Midbrain (tissue), 1 donor: Measurements from ENCODE around the gene CCDC201.
"Not testable (repeated sequence)": the region's sequence is repeated elsewhere in the genome, so short reads cannot be mapped to it uniquely, and the experiment has no call there.

Source experiments
- DNase-seq: peaks from one replicate; lab custom pipeline; 2025; lab: John Stamatoyannopoulos, UW

Gene CCDC201

DNA sequence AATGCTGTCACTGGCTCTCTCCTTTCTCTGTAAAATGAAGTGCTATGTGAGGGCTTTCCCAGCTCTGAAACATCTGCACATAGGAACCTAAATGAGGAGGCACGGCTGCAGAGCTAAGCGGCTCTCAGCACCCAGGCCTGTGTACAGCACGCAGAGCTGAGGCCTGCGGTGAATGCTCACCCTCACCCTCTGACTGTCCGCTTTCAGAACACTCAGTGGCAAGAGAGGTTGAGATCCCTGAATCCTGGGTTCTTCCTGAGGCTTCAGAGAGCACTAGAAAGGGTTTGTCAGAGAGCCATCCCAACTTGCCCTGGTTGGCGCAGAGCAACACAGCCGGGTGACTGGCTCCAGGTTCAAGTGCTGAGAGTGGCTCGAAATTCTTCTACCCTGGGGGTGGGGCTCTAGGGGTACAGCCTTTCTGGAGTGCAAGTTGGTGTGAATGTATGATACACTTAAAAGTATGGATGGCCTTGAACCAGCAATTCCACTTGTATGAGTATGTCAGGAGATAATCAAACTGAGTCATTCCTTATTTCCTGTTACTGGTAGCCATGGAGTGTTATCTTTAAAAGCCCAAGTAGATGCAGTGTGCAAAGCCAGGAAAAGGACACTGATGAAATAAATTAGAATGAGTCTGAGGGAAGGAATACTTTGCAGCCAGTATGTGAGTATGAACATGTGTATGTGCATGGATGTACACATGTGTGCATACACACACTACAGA is 1.7 kb upstream of the CCDC201 start:
- DNase-seq: no peak

DNA sequence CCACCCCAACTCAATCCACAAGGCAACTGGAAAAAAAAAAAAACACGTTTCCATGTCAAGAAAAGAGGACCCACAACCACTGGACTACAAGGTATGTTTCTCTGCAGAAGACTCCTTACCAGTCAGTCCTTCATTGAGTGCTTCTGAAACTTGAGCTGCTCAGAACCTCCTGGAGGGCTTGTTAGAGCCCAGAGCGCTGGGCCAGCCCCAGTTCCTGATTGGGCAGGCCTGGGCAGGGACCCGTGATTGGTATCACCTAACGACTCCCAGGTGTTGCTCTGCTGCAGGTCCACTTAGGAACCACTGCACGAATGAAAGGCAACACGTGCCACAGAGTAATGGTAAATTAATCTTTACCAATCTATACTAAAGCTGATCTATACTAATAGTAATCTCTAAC is 473 bp upstream of the CCDC201 start:
- no peak for DNase-seq

DNA sequence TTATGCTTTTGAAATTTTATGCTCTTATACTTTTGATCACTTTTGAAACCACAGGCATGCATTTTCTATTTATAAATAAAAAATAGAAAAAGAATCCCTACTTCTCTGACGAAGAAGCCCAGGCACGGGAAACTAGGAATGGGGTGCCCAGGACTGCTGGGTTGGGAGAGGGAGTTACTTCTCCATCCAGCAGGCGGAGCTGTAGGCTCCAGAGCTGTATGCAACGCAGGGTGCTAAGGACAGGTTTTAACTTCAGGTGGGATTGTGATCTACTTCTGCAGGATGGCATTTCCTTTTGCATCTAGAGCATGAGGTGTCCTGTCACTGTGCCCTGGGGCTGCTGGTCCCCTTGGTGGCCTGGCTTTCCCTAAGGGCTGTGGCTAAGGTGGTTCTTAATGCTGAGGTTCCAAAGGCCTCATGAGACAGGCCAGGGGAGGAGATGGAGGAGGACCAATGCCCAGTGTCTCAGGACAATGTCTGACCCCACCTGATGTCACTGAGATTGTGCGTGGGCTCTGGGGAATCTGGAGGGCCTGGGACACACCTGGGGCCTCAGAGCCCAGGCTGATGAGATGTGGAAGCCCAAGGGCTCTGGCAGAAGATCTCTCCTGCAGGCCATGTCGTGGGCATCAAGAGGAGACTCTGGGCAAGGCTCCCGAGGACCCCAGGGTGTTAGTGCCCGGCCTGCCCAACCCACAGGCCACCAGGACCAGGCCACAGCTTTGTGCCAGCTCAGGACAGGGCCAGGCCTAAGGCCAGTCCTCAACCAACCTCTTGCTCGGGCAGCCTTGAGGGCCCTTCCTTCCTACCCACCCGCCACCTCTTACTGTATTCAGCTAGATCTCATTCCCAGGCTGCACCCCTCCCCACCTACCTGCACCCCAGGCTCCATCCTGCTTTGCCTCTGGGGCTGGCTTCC is 507 bp downstream of the CCDC201 start:
- DNase-seq: no peak

DNA sequence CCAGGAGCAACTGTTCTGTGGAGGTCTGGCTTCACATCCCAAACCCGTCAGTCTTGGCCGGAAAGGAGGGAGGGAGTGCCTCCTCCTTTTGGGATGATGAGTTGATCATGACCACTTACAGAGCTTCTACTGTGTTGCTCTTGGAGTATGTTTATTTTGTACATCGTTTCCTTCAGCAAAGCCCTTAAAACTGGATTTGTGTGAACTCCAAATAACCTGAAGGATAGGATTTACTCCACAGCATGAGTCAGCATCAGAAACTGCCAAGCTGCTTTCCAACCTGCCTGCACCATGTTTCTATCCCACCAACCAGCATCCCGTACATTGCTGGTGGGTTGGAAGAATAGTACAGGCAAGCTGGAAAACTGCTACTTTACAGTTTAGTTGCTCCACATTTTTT is 3.5 kb downstream of the CCDC201 start:
- DNase-seq: no peak

DNA sequence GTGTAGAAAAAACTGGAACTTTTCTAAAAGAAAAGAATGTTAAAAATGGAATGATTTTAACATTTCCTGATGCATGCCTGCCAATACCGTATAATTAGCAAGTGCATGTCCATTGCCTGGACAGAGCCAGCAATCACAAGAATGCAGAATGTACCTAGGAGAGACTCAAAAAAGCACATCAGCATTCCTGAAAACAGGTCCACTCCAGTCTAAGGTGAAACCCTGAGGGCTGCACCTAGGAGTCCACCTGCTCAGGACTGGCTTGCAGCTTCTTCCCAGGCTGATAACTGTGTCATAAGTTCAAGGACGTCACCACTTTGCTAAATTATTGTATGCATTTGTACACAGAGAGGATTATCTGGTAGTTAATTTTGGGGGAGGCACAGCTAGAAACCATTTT is 5.4 kb downstream of the CCDC201 start:
- no peak for DNase-seq

DNA sequence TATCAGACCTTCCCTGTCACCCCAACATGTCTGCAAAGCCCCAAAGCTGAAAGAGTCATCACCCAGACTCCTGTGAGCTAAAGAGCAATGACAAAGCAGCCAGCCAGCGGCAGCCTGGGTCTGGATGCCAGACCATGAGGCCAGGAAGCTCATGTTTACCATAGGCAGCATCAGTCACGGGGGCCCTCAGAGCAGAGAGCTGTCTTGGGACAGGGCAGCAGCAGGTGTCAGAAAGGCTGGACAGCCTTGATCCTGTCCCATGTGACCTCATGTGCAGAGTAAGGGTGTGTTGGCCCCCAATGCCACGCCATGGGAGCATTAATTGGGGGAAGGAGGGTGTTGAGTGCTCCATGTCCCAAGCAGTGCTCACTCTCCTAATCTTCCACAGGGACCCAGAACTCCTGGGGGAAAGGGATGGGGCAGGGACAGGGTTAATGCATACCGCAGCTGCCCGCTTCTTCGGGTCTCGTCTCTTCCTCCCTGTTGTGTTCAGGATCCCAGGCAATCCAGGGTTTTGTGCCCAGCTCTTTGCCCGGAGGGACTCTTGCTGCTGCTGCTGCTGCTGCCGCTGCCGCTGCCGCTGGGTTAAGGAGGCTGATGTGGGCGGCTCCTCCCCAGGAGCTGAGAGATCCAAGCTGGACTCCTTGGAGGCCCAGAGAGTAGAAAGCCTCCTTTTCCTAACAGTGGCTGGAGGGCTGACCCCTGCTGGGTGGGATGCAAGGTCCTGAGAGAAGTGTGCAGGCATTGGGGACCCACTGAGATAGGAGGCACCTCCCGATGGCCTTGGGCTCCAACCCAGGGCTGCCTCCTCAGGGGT is 7.1 kb downstream of the CCDC201 start:
- DNase-seq: no peak

DNA sequence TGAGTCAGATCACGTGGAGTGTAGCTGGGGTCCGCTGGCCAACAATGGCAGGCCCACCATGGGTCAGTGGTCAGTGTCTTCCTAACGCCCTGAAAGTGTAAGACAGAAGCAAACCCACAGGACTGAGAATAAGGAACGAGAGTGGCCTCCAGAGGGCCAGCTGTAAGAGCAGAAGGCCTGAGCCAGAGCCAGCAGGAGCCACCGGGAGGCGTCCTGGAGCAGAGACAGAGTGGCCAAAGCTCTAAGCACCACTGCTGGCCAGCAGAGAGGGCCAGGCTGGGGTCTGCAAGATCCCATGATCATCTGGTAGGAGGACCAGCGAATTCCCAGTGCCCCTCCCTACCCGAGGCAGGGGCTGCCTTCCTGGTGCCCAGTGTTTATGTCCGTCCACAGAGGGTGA is 9.2 kb downstream of the CCDC201 start:
- no peak for DNase-seq

DNA sequence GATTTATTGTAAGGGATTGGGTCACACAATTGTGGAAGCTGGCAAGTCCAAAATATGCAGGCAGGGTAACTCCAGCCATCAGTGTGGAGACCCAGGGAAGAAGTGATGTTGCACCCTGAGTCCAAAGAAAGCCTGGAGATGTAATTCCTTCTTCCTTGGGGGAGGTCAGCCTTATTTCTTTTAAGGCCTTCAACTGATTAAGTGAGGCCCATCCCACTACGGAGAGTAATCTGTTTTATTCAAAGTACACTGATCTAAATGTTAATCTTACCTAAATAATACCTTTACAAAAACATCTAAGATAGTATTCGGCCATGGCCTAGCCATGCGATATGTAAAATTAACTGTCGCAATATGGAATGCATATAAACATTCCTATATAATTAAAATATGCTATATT is 16.0 kb downstream of the CCDC201 start:
- DNase-seq: not testable (repeated sequence)

DNA sequence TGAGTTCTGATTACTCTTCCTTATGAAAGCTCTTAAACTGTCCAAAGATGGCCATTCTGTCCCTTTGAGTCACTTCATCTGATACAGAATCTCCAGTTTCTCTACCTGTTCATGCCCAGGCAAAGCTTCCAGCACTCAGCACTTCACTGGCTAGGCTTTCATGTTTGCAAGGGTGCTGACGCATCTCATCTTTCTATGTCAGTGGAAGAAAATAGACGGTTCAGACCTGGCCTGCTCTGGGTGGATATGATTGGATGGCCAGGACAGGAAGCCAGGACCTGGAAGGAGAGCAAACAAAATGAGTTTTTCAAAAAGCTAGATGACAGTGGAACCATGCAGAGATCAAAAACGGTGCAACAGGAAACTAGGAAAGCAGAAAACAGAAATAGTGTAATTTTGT is 17.2 kb downstream of the CCDC201 start:
- DNase-seq: not testable (repeated sequence)

DNA sequence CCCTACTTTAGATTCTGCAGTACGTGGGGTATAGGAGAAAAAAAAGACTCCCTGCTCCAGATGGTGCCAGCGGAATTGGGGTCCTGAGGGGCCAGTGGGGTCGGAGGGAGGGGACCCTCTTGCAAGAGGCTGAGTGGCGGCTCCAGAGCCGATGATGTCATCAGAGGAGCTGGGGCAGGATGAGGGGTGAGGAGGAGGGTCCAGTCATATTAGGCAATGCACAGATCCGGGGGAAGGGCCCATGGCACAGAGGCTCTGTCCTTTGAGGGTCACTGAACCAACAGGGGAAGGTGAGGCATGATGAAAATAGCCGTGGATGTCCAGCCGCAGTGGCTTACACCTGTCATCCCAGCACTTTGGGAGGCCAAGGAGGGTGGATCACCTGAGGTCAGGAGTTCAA is 19.4 kb downstream of the CCDC201 start:
- not testable (repeated sequence) for DNase-seq

DNA sequence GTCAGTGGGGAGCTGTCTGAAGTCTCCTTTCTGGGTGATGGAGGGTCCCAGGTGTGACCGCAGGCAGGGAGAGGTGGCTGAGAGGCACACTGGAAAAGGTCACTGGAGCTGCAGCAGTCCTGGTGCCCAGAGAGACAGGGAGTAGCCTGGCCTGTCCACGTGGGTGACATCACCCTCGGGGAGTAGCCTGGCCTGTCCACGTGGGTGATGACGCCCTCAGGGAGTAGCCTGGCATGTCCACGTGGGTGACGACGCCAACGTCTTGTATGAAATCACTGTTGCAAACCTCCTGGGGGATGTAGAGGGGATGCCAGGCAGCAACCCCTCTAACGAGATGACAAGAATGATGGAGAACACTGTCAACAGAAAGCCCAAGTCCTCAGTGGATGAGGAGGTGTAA is 19.9 kb downstream of the CCDC201 start:
- not testable (repeated sequence) for DNase-seq

DNA sequence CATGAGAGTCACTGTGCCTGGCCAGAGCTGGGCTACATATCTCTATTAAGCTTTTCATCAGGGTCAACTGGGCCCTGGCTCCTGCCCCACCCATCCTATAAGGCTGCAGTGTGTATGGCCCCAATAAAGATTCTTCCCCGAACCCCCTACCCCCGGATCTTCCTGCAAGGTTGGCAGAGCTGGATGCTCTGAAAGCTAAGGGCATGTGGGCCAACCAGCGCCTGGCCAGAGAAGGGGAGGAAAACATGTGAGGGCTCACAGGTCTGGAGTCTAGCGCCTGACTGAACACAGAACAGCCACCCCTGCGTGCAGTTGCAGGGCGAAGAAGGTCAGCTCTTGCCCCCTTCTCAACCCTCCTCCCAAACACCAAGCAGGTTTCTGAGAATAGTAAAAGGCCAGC is 24.1 kb downstream of the CCDC201 start:
- not testable (repeated sequence) for DNase-seq

DNA sequence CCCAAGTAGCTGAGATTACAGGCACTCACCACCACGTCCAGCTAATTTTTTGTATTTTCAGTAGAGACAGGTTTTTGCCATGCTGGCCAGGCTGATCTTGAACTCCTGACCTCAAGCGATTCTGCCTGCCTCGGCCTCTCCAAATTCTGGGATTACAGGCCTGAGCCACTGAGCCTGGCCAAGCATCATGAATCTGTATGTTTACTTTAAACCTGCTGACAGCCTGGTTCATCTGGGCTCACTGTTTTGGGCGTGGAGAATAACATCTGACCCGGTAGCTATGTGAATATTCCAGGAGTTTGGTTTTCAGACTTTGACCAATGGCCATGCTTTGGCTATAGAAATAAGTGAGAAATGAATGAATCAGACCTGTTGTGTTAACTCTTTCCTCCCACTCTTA is 26.3 kb downstream of the CCDC201 start:
- not testable (repeated sequence) for DNase-seq

DNA sequence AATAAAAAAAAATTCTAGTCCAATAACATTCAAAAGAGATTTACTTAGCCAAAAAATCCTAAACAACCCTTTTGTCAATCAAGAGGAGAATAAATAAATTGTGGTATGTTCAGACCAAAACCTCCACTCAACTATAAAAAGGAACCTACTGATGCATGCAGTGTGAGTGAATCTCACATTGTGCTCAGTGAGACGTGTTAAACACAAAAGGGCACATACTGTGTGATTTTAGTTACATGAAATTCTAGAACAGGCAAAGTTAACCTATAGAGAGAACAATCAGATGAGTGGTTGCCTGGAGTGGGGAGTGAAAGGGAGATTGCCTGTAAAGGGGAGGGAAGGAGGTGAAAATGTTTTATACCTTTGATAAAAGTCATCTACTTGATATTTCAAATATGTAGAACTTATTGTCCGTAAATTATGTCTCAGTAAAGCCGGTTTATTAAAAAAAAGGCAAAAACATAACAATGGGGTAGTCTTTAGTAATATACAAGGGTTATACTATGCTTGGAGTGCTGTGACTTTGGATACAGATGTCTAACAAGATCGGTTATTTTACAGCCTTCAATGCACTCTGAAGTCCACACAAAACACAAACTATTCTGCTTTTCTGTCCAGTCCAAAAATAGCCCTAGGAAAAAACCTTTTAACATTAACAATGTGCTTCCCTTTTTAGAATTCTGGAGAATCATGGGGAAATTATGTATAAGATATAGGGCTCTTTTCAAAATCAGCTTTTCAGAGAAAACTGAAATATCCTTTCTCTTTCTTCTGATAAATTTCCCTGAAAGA is 30.8 kb downstream of the CCDC201 start:
- not testable (repeated sequence) for DNase-seq

DNA sequence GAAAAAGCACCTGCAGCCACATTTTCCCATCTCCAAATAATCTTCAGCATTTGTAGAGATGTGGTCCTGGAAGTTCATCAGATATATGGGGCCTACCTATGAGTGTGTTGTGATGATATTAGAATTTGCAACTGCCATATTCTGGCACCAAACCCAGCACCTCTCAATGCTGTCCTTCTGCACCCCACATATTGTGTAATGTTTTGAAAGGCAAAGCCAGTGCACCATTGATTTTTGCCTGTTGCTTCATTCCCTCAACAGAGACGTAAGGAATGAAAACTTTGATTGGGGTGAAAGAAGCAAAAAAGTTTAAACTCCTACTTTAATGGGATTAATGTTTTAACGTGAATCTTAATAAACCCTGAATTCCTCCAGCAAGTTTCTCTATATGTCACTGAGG is 34.0 kb downstream of the CCDC201 start:
- not testable (repeated sequence) for DNase-seq

DNA sequence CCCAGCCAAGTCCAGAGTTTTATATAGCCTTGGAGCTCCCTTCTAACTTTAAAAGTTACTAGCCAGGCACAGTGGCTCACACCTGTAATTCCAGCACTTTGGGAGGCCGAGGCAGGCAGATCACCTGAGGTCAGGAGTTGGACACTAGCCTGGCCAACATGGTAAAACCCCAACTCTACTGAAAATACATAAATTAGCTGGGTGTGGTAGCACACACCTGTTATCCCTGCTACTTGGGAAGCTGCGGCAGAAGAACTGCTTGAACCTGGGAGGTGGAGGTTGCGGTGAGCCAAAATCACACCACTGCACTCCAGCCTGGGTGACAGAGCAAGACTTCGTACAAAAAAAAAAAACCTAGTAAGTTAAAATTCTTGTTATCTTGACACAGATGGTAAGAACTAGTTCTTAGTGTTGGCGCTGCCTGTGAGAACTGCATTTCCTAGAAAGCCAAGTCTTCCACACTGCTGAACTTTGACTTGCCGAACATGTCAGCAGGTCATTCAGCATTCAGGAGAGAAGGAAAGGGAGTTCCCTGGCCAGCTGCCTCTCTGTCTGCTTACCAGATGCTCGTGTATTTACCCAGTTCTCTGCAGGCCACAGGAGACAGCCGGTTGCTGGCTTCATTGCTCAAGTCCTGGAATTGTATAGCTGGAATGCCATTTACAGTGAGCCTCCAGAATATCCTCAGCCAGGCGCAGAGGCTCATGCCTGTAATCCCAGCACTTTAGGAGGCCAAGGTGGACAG is 40.3 kb downstream of the CCDC201 start:
- DNase-seq: not testable (repeated sequence)

DNA sequence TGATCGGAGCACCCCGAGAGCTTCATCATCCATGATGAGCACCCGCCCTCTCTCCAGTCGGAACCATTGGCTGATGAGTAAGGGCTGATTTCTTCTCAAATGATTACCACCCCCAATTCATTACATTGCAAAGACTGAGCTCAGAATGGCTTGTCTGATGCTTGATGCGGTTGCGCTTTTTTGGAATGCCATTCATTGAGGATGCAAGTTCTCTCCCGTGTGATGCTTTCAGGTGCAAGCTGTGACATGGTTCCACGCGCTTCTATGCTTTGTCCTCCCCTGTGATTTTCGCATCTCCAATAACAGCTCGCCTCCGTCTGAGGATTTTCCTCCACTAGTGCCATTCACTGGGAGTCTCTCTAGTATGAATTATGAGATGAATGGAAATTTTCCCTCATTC is 43.0 kb downstream of the CCDC201 start:
- DNase-seq: not testable (repeated sequence)

DNA sequence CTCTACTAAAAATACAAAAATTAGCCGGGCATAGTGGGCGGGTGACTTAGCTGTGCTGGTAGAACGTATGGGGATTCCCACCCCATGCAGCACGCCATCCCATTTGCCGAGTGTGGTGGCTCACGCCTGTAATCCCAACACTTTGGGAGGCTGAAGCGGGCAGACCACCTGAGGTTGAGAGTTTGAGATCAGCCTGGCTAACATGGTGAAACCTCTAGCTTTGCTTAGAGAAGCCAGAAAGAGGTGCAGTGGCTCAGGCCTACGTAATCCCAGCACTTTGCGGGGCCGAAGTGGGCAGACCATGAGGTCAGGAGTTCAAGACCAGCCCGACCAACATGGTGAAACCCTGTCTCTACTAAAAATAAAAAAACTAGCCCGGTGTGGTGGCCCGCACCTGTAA is 45.2 kb downstream of the CCDC201 start:
- DNase-seq: not testable (repeated sequence)

DNA sequence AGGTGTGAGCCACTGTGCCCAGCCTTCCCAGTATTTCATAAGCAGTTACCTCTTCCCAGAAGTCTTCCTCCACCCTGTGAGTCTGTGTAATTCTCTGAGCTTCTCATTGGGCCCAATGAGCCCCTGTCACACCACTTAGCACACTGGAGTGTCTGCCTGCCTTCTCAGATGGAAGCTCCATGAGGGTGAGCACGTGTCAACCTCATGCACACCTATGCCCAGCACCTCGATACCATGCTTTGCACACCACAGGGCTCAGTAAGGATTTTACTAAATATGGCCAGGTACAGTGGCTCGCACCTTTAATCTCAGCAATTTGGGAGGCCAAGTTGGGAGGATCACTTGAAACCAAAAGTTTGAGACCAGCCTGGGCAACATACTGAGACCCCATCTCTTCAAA is 46.3 kb downstream of the CCDC201 start:
- not testable (repeated sequence) for DNase-seq

DNA sequence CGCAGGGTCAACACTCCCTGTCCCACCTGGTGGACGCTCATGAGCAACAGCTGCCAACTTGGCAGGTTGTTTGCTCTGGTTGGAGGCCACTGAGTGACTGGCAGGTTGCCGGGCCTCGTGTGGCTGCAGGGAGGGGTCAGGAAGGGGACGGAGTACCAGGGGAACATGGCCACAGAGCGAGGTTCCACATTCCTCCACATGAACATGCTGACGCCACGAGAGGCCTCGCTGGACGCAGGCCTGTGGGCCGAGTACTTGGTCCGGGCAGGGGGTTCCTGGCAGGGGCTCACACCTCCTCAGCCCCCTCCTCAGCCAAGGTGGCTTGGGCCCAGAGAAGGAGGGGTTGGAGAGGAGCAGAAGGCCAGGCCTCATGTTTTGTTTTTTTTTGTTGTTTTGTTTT is 54.1 kb downstream of the CCDC201 start:
- not testable (repeated sequence) for DNase-seq

DNA sequence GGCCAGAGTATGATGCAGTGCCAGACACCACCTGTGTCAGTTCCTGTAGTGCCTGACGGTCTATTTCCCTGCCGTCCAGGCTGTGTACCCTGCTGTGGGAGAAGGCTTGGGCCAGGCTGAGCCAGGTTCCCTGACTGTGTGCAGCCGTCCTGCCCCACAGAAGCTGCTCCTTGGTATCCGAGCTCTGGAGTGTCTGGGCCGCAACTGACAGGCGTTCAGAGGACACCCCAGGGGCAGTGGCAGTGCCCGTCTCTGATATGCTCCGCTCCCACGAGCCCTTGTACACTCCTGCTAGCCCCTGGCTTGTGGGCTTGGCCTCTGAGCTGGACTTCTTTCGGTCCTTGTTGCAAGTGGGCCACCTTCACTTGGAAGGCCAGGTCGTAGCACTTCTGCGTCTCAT is 55.0 kb downstream of the CCDC201 start:
- DNase-seq: not testable (repeated sequence)
